Measurements from ENCODE around the gene MARCHF9. TPM values are rescaled to one million over a fixed set of nuclear protein-coding genes. Genes with fewer than 3 reads are reported as not detected.
"Not testable (repeated sequence)": the region's sequence is repeated elsewhere in the genome, so short reads cannot be mapped to it uniquely, and the experiment has no call there.

MARCHF9 gene, protein sequence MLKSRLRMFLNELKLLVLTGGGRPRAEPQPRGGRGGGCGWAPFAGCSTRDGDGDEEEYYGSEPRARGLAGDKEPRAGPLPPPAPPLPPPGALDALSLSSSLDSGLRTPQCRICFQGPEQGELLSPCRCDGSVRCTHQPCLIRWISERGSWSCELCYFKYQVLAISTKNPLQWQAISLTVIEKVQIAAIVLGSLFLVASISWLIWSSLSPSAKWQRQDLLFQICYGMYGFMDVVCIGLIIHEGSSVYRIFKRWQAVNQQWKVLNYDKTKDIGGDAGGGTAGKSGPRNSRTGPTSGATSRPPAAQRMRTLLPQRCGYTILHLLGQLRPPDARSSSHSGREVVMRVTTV
- 10 to 100 TPM; 27.0 to 27.6 TPM for total RNA-seq

DNA sequence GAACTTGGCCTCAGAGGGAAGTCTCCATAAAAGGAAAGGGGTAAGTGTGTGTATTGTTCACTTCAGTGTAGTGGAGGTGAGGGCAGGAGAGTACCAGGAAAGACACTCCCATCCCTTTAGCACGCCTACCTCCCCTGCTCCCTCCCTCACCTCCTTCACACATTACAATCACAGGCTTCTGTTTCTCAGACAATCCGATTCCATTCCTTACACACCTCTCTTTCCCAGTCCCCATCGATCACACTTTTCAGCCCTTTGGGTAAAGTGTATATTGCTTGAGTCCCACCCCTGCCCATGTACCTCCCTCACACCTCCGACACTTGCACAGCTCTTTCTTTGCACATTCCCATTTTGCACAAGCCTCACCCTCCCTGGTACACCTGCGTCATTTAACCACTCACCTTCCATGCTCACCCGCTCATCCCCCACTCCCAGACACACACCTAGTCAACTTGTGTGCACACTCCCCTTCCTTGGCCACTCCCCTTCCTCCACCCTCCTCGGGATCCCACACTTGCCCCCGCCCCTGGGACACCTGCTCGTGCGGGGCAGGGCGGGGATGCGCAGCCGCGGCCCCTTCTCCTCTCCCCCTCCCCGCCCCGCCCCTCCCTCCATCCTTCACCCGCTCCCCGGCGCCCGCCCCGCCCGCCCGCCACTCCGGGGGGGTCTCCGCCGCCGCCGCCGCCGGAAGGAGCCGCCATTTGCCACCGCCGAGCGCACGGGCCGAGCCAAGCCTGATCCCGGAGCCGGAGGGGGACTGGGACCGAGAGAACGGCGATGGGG lies at the start of gene MARCHF9:
MARCHF9 (plus strand) TSS at position 693 of the 783 bp plus-strand sequence. CDS start 426 bp downstream, outside the sequence.
- CTCF ChIA-PET, result interaction anchor here (1.1 to 1.4 kb wide), 2 partner anchors 10 to 28 kb away, joined by 3 read pairs; partner anchors contain the start of gene TSFM
- POLR2A ChIA-PET, result interaction anchor here (0.6 kb wide), 1 partner anchor 9 kb away, joined by 7 read pairs; no protein-coding TSS in a partner anchor

- ChIA-PET CTCF (no interaction called here), POLR2A (interaction anchor here (1.2 kb wide), 1 partner anchor 12 kb away, joined by 4 read pairs; no protein-coding TSS in a partner anchor)
These were observed 47.7 kb upstream of the MARCHF9 start for GRCh38 chr12:57707250-57707649.

- ChIA-PET POLR2A (interaction anchor here (1.2 kb wide), 1 partner anchor 11 kb away, joined by 4 read pairs; no protein-coding TSS in a partner anchor), CTCF (interaction anchor here (0.7 kb wide), 1 partner anchor 16 kb away, joined by 3 read pairs; no protein-coding TSS in a partner anchor)
These were observed 46.6 kb upstream of the MARCHF9 start for GRCh38 chr12:57708296-57708695.

DNA sequence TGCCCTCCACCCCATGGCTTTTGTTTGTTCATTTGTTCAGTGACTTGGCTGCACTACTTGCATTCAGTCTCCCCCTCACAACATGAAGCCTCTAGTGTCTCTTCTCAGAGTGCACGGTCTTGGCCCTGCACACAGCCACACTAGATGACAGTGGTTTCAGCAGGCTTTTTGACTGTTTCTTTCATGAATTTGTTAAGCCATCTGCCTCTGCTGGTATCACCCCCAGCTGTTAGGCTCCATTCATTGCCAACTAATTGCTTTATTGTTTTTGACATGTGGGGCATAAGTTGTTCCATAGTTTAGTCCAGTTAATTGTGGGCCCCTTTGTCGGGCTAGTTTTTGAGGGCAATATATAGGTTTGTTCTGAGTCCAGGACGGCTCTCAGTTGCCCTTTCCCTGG lies 42.2 kb upstream of the MARCHF9 start:
- POLR2A ChIA-PET, result no interaction called here

GRCh38 chr12:57713209-57713608 lies 41.7 kb upstream of the MARCHF9 start:
- ChIA-PET CTCF (interaction anchor here (1.6 kb wide), 1 partner anchor 79 kb away, joined by 3 read pairs; no protein-coding TSS in a partner anchor), POLR2A (no interaction called here)

More for the DNA sequence above, 42.2 kb upstream of the MARCHF9 start:
- CTCF ChIA-PET, result interaction anchor here (1.6 kb wide), 1 partner anchor 79 kb away, joined by 3 read pairs; no protein-coding TSS in a partner anchor

DNA sequence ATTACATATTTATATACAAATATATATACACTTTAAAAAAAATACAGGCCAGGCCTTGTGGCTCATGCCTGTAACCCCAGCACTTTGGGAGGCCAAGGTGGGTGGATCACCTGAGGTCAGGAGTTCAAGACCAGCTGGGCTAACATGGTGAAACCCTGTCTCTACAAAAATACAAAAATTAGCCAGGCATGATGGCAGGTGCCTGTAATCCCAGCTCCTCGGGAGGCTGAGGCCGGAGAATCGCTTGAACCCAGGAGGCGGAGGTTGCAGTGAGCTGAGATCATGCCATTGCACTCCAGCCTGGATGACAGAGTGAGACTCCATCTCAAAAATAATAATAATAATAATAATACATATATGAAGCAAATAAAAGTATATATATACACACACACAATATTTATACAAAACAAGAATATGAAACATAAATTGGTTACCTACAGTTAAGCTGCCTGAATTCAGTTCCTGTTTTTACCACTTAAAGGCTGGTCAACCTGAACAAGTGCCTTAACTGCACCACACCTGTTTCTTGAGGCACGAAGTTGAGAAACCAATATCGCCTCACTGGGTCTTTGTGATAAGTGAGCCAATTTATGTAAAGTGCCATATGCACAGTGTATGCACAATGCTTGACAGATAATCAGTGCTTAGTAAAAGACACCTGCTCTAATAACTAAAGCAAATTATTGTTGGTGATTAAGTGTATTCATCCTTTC lies 39.7 kb upstream of the MARCHF9 start:
- CTCF ChIA-PET, POLR2A ChIA-PET: not testable (repeated sequence)

GRCh38 chr12:57715786-57716185 lies 39.1 kb upstream of the MARCHF9 start:
- ChIA-PET CTCF (no interaction called here), POLR2A (no interaction called here)

DNA sequence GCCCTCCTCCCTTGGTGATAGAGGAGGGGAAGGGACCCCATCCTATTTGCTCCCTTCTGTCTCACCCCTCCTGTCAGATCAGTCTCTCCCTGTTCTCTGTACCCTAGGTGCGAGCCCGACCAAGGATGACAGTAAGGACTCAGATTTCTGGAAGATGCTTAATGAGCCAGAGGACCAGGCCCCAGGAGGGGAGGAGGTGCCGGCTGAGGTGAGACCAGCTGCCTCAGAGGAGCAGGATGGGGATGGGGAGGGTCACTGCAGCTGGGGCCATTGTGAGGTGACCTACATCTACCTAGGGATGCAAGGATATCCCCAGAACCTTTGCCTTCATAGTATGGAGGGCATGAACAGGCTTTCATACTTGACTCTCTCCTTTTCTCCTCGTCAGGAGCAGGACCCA lies 38.6 kb upstream of the MARCHF9 start:
- CTCF ChIA-PET, result no interaction called here
- POLR2A ChIA-PET, result no interaction called here

GRCh38 chr12:57717131-57717530 lies 37.8 kb upstream of the MARCHF9 start:
- ChIA-PET CTCF (interaction anchor here (1.2 kb wide), 1 partner anchor 9 kb away, joined by 6 read pairs; no protein-coding TSS in a partner anchor), POLR2A (no interaction called here)

- ChIA-PET POLR2A (no interaction called here), CTCF (interaction anchor here (1.2 kb wide), 1 partner anchor 8 kb away, joined by 6 read pairs; no protein-coding TSS in a partner anchor)
These were observed 36.9 kb upstream of the MARCHF9 start for GRCh38 chr12:57717846-57718640.

DNA sequence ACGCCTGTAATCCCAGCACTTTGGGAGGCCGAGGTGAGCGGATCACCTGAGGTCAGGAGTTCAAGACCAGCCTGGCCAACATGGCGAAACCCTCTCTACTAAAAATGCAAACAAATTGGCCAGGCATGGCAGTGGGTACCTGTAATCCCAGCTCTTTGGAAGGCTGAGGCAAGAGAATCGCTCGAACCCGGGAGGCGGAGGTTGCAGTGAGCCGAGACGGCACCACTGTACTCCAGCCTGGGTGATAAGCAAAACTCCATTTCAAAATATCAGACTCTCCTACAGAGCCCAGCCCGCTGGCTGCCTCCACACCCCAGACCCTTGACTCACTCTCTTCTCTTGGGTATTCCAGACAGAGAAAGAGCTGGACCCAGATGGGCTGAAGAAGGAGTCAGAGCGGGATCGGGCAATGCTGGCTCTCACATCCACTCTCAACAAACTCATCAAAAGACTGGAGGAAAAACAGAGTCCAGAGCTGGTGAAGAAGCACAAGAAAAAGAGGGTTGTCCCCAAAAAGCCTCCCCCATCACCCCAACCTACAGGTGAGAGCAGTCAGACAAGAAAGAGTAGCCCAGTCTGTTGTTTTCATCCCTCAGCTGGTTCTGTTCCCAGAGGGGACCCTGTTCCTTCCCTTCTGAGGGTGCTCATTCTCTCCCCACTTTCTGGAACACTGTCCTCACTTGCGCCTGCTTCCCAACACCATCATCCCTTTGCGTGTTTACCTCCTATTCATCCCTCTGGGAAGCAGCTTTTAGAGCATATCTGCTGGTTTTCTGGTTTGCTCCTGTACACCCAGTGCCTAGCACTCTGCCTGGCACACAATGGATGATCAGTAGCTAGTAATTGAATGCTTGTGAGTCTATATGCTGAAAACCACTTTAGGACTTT lies 36.0 kb upstream of the MARCHF9 start:
- ChIA-PET CTCF (interaction anchor here (1.5 kb wide), 1 partner anchor 467 kb away, joined by 3 read pairs; the partner anchor contains the start of gene STAC3), POLR2A (interaction anchor here (1.1 kb wide), 1 partner anchor 11 kb away, joined by 4 read pairs; no protein-coding TSS in a partner anchor)

- ChIA-PET POLR2A (interaction anchor here (1.1 kb wide), 1 partner anchor 12 kb away, joined by 4 read pairs; no protein-coding TSS in a partner anchor), CTCF (interaction anchor here (1.0 to 1.5 kb wide), 2 partner anchors 10 to 468 kb away, joined by 3 read pairs; partner anchors contain the start of gene STAC3)
These were observed 34.9 kb upstream of the MARCHF9 start for GRCh38 chr12:57719777-57720605.

DNA sequence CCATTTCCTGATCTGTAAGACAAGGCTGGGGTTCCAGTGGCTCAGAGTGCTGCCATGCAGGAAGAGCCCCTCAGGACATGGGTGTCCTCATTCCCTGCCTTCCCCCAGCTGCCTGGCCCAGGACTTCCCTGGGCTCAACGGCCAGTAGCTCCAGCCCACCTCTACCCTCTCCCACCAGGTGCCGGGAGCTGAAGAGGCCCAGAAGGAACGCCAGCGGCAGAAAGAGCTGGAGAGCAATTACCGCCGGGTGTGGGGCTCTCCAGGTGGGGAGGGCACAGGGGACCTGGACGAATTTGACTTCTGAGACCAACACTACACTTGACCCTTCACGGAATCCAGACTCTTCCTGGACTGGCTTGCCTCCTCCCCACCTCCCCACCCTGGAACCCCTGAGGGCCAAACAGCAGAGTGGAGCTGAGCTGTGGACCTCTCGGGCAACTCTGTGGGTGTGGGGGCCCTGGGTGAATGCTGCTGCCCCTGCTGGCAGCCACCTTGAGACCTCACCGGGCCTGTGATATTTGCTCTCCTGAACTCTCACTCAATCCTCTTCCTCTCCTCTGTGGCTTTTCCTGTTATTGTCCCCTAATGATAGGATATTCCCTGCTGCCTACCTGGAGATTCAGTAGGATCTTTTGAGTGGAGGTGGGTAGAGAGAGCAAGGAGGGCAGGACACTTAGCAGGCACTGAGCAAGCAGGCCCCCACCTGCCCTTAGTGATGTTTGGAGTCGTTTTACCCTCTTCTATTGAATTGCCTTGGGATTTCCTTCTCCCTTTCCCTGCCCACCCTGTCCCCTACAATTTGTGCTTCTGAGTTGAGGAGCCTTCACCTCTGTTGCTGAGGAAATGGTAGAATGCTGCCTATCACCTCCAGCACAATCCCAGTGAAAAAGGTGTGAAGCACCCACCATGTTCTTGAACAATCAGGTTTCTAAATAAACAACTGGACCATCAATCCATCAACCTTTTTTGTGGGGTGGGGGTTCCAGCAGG lies 34.0 kb upstream of the MARCHF9 start:
- POLR2A ChIA-PET, result no interaction called here
- CTCF ChIA-PET, result interaction anchor here (1.0 to 1.5 kb wide), 2 partner anchors 9 to 469 kb away, joined by 3 read pairs; partner anchors contain the start of gene STAC3

DNA sequence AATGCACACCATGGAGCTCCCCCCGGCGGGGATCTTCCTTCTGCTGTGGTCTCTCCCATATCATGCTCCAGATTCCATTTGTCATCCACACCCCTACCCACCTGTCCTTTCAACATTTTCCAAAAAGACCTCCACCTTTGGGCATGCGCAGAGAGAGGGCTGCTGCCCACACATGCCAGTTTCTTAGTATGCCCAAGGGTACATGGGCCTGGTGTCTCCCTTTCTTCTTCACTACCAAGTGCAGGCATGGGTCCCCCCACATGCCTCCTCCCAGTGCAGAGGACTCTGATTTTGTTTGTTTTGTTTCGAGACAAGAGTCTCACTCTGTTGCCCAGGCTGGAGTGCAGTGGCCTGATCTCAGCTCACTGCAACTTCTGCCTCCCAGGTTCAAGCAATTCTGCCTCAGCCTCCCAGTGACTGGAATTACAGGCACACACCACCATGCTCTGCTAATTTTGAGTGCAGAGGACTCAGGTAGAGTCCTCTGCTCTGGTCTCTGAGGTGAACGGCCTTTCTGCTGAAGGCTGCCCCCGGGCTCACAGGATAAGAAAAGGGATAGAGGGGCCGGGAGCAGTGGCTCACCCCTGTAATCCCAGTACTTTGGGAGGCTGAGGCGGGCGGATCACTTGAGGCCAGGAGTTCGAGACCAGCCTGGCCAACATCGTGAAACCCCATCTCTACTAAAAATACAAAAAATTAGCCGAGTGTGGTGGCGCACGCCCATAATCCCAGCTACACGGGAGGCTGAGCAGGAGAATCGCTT lies 32.9 kb upstream of the MARCHF9 start:
- POLR2A ChIA-PET, result interaction anchor here (1.3 kb wide), 1 partner anchor 17 kb away, joined by 3 read pairs; no protein-coding TSS in a partner anchor
- CTCF ChIA-PET, result not testable (repeated sequence)
